IMR-90 (cell line): ENCODE measurements around the gene PRPF40A. TPM values are rescaled to one million over a fixed set of nuclear protein-coding genes. Genes with fewer than 3 reads are reported as not detected.

Experiments used
- ATAC-seq: fragments of 200-7000 bp; cut with Tn5 transposase; 2 replicates; pipeline ENCODE4 v1.9.1; 2020; ENCODE audit warnings: low read depth, mild to moderate bottlenecking, moderate library complexity
- BruUV-seq: library from RNA; stranded (reverse); fragments of 400-500 nt; replicated peaks from 2 replicates; lab custom pipeline; 2021; lab: Mats Ljungman, UMichigan
- CTCF ChIA-PET: fragments of 300-600 bp; formaldehyde crosslinking; extraction: SDS; loops from one replicate; lab custom pipeline; 2021; ENCODE audit warnings: antibody characterized with exemption; lab: Yijun Ruan, JAX
- POLR2A ChIA-PET: fragments of 300-600 bp; sonication (Branson Sonifier 250); formaldehyde crosslinking; loops from one replicate; lab custom pipeline; 2022; ENCODE audit warnings: antibody characterized with exemption; ENCODE audit not compliant: unreplicated experiment; lab: Charles Lee
- DNase-seq: peaks from one replicate; pipeline ENCODE4 v3.0.0; 2013
- H2AFZ ChIP-seq: replicated peaks from 2 replicates; pipeline ENCODE3; 2013; ENCODE audit warnings: low read length, mild to moderate bottlenecking; ENCODE audit not compliant: poor library complexity
- H2AK5ac ChIP-seq: 2 replicates; pipeline ENCODE4 v1.6.1; 2013; ENCODE audit warnings: low read depth, low read length, inconsistent platforms
- H2AK9ac ChIP-seq: replicated peaks from 2 replicates; pipeline ENCODE3; 2013; ENCODE audit warnings: mild to moderate bottlenecking, low read depth, low read length, moderate library complexity; ENCODE audit not compliant: poor library complexity
- H2BK120ac ChIP-seq: 2 replicates; pipeline ENCODE4 v1.6.1; 2013; ENCODE audit warnings: low read depth, low read length, inconsistent platforms
- H2BK15ac ChIP-seq: 3 replicates; pipeline ENCODE4 v1.6.1; 2013; ENCODE audit warnings: low read depth, low read length, inconsistent platforms
- H2BK20ac ChIP-seq: 2 replicates; pipeline ENCODE4 v1.6.1; 2013; ENCODE audit warnings: low read depth, mild to moderate bottlenecking, inconsistent platforms, low read length, moderate library complexity
- H2BK5ac ChIP-seq: 2 replicates; pipeline ENCODE4 v1.6.1; 2013; ENCODE audit warnings: mild to moderate bottlenecking, low read depth, low read length, inconsistent platforms; ENCODE audit not compliant: poor library complexity, severe bottlenecking
- H3K14ac ChIP-seq: replicated peaks from 2 replicates; pipeline ENCODE4 v1.6.1; 2013; ENCODE audit warnings: low read depth, low read length, inconsistent platforms
- H3K18ac ChIP-seq: 2 replicates; pipeline ENCODE4 v1.6.1; 2013; ENCODE audit warnings: low read depth, low read length, control low read depth
- H3K23ac ChIP-seq: 2 replicates; pipeline ENCODE4 v1.6.1; 2013; ENCODE audit warnings: low read depth, low read length, inconsistent platforms
- H3K27ac ChIP-seq: 2 replicates; pipeline ENCODE4 v1.5.1; 2013; ENCODE audit warnings: mild to moderate bottlenecking, control low read depth, low read length; ENCODE audit not compliant: insufficient read depth
- H3K27me3 ChIP-seq: 2 replicates; pipeline ENCODE4 v1.6.1; 2013; ENCODE audit warnings: low read length; ENCODE audit not compliant: control insufficient read depth, insufficient read depth
- H3K36me3 ChIP-seq: 2 replicates; pipeline ENCODE4 v1.6.1; 2013; ENCODE audit warnings: low read length, mixed read lengths; ENCODE audit not compliant: control insufficient read depth, insufficient read depth
- H3K4ac ChIP-seq: 2 replicates; pipeline ENCODE4 v1.6.1; 2013; ENCODE audit warnings: low read depth, low read length, inconsistent platforms
- H3K4me1 ChIP-seq: 2 replicates; pipeline ENCODE4 v1.6.1; 2013; ENCODE audit warnings: low read length, mixed read lengths; ENCODE audit not compliant: control insufficient read depth, insufficient read depth
- H3K4me2 ChIP-seq: 2 replicates; pipeline ENCODE4 v1.6.1; 2013; ENCODE audit warnings: low read depth, mild to moderate bottlenecking, control low read depth, low read length, moderate library complexity
- H3K4me3 ChIP-seq: 2 replicates; pipeline ENCODE4 v1.5.1; 2013; ENCODE audit warnings: low read depth, mild to moderate bottlenecking, control low read depth, low read length, moderate library complexity; ENCODE audit not compliant: insufficient read depth
- H3K56ac ChIP-seq: 2 replicates; pipeline ENCODE4 v1.6.1; 2013; ENCODE audit warnings: low read length, inconsistent platforms; ENCODE audit not compliant: insufficient read depth; ENCODE audit errors: extremely low read depth
- H3K79me1 ChIP-seq, 2 experiments: 2 replicates each; pipeline ENCODE4 v1.6.1; 2013; ENCODE audit warnings: low read length in 2 of 2, inconsistent platforms in 1 of 2, low read depth in 1 of 2
- H3K9ac ChIP-seq: 2 replicates; pipeline ENCODE4 v1.6.1; 2013; ENCODE audit warnings: low read depth, low read length, control low read depth
- H3K9me1 ChIP-seq: 2 replicates; pipeline ENCODE4 v1.6.1; 2013; ENCODE audit warnings: low read length, inconsistent platforms; ENCODE audit not compliant: insufficient read depth
- H3K9me3 ChIP-seq: 2 replicates; pipeline ENCODE4 v1.6.1; 2013; ENCODE audit warnings: low read length; ENCODE audit not compliant: control insufficient read depth, insufficient read depth
- H4K20me1 ChIP-seq: 2 replicates; pipeline ENCODE4 v1.6.1; 2013; ENCODE audit warnings: low read length, inconsistent platforms; ENCODE audit not compliant: insufficient read depth
- H4K5ac ChIP-seq: 2 replicates; pipeline ENCODE4 v1.6.1; 2013; ENCODE audit warnings: mild to moderate bottlenecking, low read depth, low read length, control low read depth
- H4K8ac ChIP-seq, 2 experiments: 2 replicates each; pipeline ENCODE4 v1.6.1; 2013; ENCODE audit warnings: low read depth in 2 of 2, low read length in 2 of 2, control low read depth in 1 of 2, inconsistent platforms in 1 of 2
- H4K91ac ChIP-seq: 2 replicates; pipeline ENCODE4 v1.6.1; 2013; ENCODE audit warnings: low read depth, low read length, inconsistent platforms; ENCODE audit not compliant: insufficient read depth
- CEBPB ChIP-seq: IDR thresholded peaks from 2 replicates; pipeline ENCODE4 v1.6.1; 2012; ENCODE audit warnings: low read depth, low read length, improper control_type of control experiment
- CHD1 ChIP-seq: IDR thresholded peaks from 2 replicates; pipeline ENCODE4 v1.6.1; 2012; ENCODE audit warnings: low read depth, low read length, improper control_type of control experiment
- FOS ChIP-seq: fragments of 150-350 bp; IDR thresholded peaks from 2 replicates; pipeline ENCODE4 v1.6.1; 2016; ENCODE audit warnings: low read depth, low read length
- MAZ ChIP-seq: IDR thresholded peaks from 2 replicates; pipeline ENCODE4 v1.6.1; 2012; ENCODE audit warnings: low read depth, mild to moderate bottlenecking, low read length, improper control_type of control experiment, moderate library complexity, borderline replicate concordance
- POLR2A ChIP-seq: IDR thresholded peaks from 2 replicates; pipeline ENCODE4 v1.6.1; 2012; ENCODE audit warnings: mild to moderate bottlenecking, low read depth, low read length
- RAD21 ChIP-seq: IDR thresholded peaks from 2 replicates; pipeline ENCODE4 v1.6.1; 2012; ENCODE audit warnings: low read length, improper control_type of control experiment
- RFX5 ChIP-seq: IDR thresholded peaks from 2 replicates; pipeline ENCODE4 v1.8.0; 2012; ENCODE audit warnings: low read depth, mild to moderate bottlenecking, low read length, moderate library complexity
- WGBS, 2 experiments: methylation state at CpG; one replicate each; pipeline versions ENCODE4 v1.1.5 to v1.1.7; 2013; ENCODE audit warnings: missing lambda C conversion rate in 2 of 2; ENCODE audit not compliant: insufficient read length in 1 of 2; ENCODE audit errors: extremely low coverage in 2 of 2; 5-methylcytosine and 5-hydroxymethylcytosine counted together
- dilution Hi-C: fragments of 300-500 bp; cut with HindIII; formaldehyde crosslinking; loops from one replicate; pipeline ENCODE4 v1.14.3; 2018; ENCODE audit warnings: low sequenced_read_pairs; ENCODE audit not compliant: unreplicated experiment
- in situ Hi-C: fragments of 300-500 bp; cut with MboI; formaldehyde crosslinking; loops from 3 replicates; pipeline ENCODE4 v1.14.3; 2019; ENCODE audit warnings: low sequenced_read_pairs, inconsistent platforms, mixed read lengths
- intact Hi-C: fragments of 100-400 bp; cut with micrococcal nuclease; formaldehyde crosslinking; loops from 2 replicates; pipeline ENCODE4 v1.10.0; 2022
- polyA plus RNA-seq, 3 experiments: library from polyadenylated mRNA; depleted of rRNA; stranded (reverse); fragments of >200 nt; gene quantifications; 2 replicates each; pipeline ENCODE4 v1.2.3, GENCODE V29; 2012; ENCODE audit warnings: low replicate concordance in 1 of 3
- total RNA-seq: library from RNA; depleted of rRNA; stranded (reverse); fragments of >200 nt; gene quantifications from 2 replicates; pipeline ENCODE4 v1.2.3, GENCODE V29; 2012
- TF ChIP-seq, protein P1 (sequence below): fragments of 150-350 bp; IDR thresholded peaks from 2 replicates; pipeline ENCODE4 v1.6.1; 2016; ENCODE audit warnings: low read depth, mild to moderate bottlenecking, low read length, moderate library complexity, borderline replicate concordance

The PRPF40A gene
- total and polyA plus RNA-seq, 2 of the 4 experiments (the other 2 are of a cell fraction) = 49.1 to 150 TPM

DNA sequence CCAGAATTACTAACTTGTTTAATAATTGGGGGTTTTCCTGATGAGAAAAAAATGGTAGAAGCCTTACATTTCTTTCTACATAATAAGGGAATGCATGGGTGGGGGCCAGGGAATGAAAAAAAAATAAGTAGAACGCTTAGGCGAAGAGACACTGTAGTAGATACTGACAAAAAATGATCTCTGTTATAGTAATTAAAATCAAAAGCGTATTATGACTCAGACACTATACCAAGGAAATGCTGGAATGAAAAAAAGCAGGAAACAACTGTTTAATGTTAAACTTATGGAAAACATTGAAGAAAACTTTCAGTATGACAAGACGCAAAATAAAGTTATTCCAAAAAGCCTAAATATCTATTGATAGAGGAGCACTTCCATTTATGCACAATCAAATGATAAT lies 42.9 kb downstream of the PRPF40A start:
- dilution Hi-C loops = no loop called here
- CTCF ChIA-PET = no interaction called here

More for the DNA sequence above, 42.9 kb downstream of the PRPF40A start:
- Histone ChIP-seq H4K5ac (no peak overlapping the region), H2BK5ac (no peak overlapping the region), H3K4me2 (no peak overlapping the region), H2BK15ac (no peak overlapping the region), H3K36me3 (peaks cover 26% of the 10 kb centered on the region), H2AK5ac (no peak overlapping the region), H2AFZ (no peak overlapping the region), H2AK9ac (no peak overlapping the region), H3K27me3 (no peaks in the 10 kb centered on the region), H3K9ac (no peak overlapping the region), H3K9me1 (no peaks in the 10 kb centered on the region), H3K27ac (no peak overlapping the region), H3K4me1 (no peaks in the 10 kb centered on the region), H3K4me3 (no peak overlapping the region), H4K8ac (no peak overlapping the region), H3K14ac (no peak overlapping the region), H4K91ac (no peak overlapping the region), H2BK20ac (no peak overlapping the region), H3K23ac (no peak overlapping the region), H2BK120ac (no peak overlapping the region), H3K4ac (no peak overlapping the region), H3K56ac (no peak overlapping the region), H3K18ac (no peak overlapping the region), H3K79me1 (no peaks in the 10 kb centered on the region), H3K9me3 (no peaks in the 10 kb centered on the region), H4K20me1 (no peaks in the 10 kb centered on the region)
- POLR2A ChIA-PET = no interaction called here
- intact Hi-C loops = no loop called here
- TF ChIP-seq MAZ (no peak), FOS (no peak), RFX5 (no peak), POLR2A (no peak), CEBPB (no peak), CHD1 (no peak), RAD21 (no peak)
- TF ChIP-seq, protein P1, sequence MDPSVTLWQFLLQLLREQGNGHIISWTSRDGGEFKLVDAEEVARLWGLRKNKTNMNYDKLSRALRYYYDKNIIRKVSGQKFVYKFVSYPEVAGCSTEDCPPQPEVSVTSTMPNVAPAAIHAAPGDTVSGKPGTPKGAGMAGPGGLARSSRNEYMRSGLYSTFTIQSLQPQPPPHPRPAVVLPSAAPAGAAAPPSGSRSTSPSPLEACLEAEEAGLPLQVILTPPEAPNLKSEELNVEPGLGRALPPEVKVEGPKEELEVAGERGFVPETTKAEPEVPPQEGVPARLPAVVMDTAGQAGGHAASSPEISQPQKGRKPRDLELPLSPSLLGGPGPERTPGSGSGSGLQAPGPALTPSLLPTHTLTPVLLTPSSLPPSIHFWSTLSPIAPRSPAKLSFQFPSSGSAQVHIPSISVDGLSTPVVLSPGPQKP = no peak
- no CpG with 5 or more reads among the region's 4 CpGs for WGBS, 2 experiments
- no peak for DNase-seq
- no TSS peak for BruUV-seq
- in situ Hi-C loops = loop anchor here (25.0 kb wide), 1 partner anchor 1212 kb away; no protein-coding TSS in a partner anchor
- no peak for ATAC-seq
